HG02884 (cell line): ENCODE data around the gene RAPGEF5.

Source experiments
- ATAC-seq: cut with Tn5 transposase; IDR thresholded peaks from one replicate; pipeline ENCODE4 v1.9.1; 2021; ENCODE audit warnings: mild to moderate bottlenecking, moderate library complexity; ENCODE audit not compliant: unreplicated experiment

The RAPGEF5 gene

GRCh38 chr7:22195397-22196172, 161.4 kb downstream of the RAPGEF5 start:
- ATAC-seq = no peak

GRCh38 chr7:22194658-22195273, 162.2 kb downstream of the RAPGEF5 start:
- no peak for ATAC-seq

- ATAC-seq = no peak
Observed at GRCh38 chr7:22193450-22193983, 163.4 kb downstream of the RAPGEF5 start.

GRCh38 chr7:22192801-22193200, 164.2 kb downstream of the RAPGEF5 start:
- ATAC-seq = no peak

- ATAC-seq = no peak
Observed at GRCh38 chr7:22190736-22191135, 166.2 kb downstream of the RAPGEF5 start.

GRCh38 chr7:22189741-22190140, 167.2 kb downstream of the RAPGEF5 start:
- no peak for ATAC-seq

- no peak for ATAC-seq
Observed at GRCh38 chr7:22189230-22189629, 167.7 kb downstream of the RAPGEF5 start.

GRCh38 chr7:22187691-22188348, 169.1 kb downstream of the RAPGEF5 start:
- no peak for ATAC-seq

GRCh38 chr7:22185559-22185958, 171.4 kb downstream of the RAPGEF5 start:
- no peak for ATAC-seq

GRCh38 chr7:22184549-22185199, 172.3 kb downstream of the RAPGEF5 start:
- no peak for ATAC-seq

- ATAC-seq = no peak
Observed at GRCh38 chr7:22183522-22184280, 173.3 kb downstream of the RAPGEF5 start.

GRCh38 chr7:22182149-22182548, 174.8 kb downstream of the RAPGEF5 start:
- no peak for ATAC-seq

GRCh38 chr7:22181663-22182062, 175.3 kb downstream of the RAPGEF5 start:
- ATAC-seq = no peak

- no peak for ATAC-seq
Observed at GRCh38 chr7:22179442-22179879, 177.5 kb downstream of the RAPGEF5 start.

- ATAC-seq = no peak
Observed at GRCh38 chr7:22178735-22179134, 178.2 kb downstream of the RAPGEF5 start.

GRCh38 chr7:22176791-22177412, 180.1 kb downstream of the RAPGEF5 start:
- ATAC-seq = no peak

- ATAC-seq = no peak
Observed at GRCh38 chr7:22174574-22174953, 182.4 kb downstream of the RAPGEF5 start.

GRCh38 chr7:22173685-22174573, 183.0 kb downstream of the RAPGEF5 start:
- ATAC-seq = peak; percentile 84

- no peak for ATAC-seq
Observed at GRCh38 chr7:22168129-22168634, 188.8 kb downstream of the RAPGEF5 start.
